ENCODE results near the gene RASSF3. TPM values are rescaled to one million over a fixed set of nuclear protein-coding genes. Genes with fewer than 3 reads are reported as not detected.

Gene RASSF3
- 107 TPM for total RNA-seq (2021; ENCODE audit: unreplicated experiment)
- 42.2 TPM for polyA plus RNA-seq (2012; ENCODE audit: insufficient read length)
- Bru-seq, nascent RNA, result percentile 80 among the genes with signal in this experiment
- percentile 79 among the genes with signal in this experiment for BruChase-seq, experiment 1, labeled RNA remaining after a 2-hour chase
- percentile 88 among the genes with signal in this experiment for BruChase-seq, experiment 2, labeled RNA remaining after a 6-hour chase
- long read RNA-seq, transcript RASSF3-204 (5 exons, 3,492 nt), result major isoform, 8 of 23 reads
- long read RNA-seq, partial matches to known transcripts, result 0 of 23 reads
- long read RNA-seq, other reads (novel, unspliced or antisense), result 14 of 23 reads

- H3K36me3 ChIP-seq (ENCODE audit: control insufficient read depth, insufficient read depth, low read length), result peaks cover 8% of the 10 kb centered on the region
- ChIA-PET POLR2A (interaction anchor here (1.0 kb wide), 1 partner anchor 17 kb away, joined by 3 read pairs; no protein-coding TSS in a partner anchor), CTCF (interaction anchor here (0.5 to 2.0 kb wide), 3 partner anchors 24 to 87 kb away, joined by 3 to 15 read pairs (median 4); no protein-coding TSS in a partner anchor)
- H3K9me3 ChIP-seq (ENCODE audit: control insufficient read depth, insufficient read depth, low read depth, low read length), result no peaks in the 10 kb centered on the region
- in situ Hi-C loops (cut with HindIII; ENCODE audit: low pct_unique_long_range_greater_than_20kb, low sequenced_read_pairs), result no loop called here
- intact Hi-C loops (cut with micrococcal nuclease; ENCODE audit: unreplicated experiment), result loop anchor here (2.0 to 5.0 kb wide), 2 partner anchors 57 to 87 kb away; no protein-coding TSS in a partner anchor
- BruUV-seq (replicated peaks), result no TSS peak
- ATAC-seq, result peak; percentile 86
- H3K4me1 ChIP-seq (ENCODE audit: control insufficient read depth, insufficient read depth, low read length), result peaks cover 24% of the 10 kb centered on the region
- peak within 1 kb of the TSS; percentile 97 for H3K27ac ChIP-seq (ENCODE audit: low read length)
- DNase-seq (ENCODE audit: low read depth, low spot score), result no peak
- peak; percentile 67; the same call in 1 of the 2 replicates for TF ChIP-seq SIN3A (IDR thresholded peaks at IDR 0.05; ENCODE audit: borderline replicate concordance, insufficient read depth, low read depth, low read length)
- TF ChIP-seq CTCF (IDR thresholded peaks at IDR 0.05), result no peak
- no peak for TF ChIP-seq TCF7L2 (IDR thresholded peaks at IDR 0.05; ENCODE audit: low read depth, low read length)
- H3K4me3 ChIP-seq (ENCODE audit: low read depth in 2 of 2, low read length in 2 of 2), result peak within 1 kb of the TSS; percentile 70 to 95
- H3K27me3 ChIP-seq (ENCODE audit: control insufficient read depth, insufficient read depth, low read length), result no peaks in the 10 kb centered on the region
Observed at GRCh38 chr12:64610079-64610659, at the start of gene RASSF3. TSS of gene RASSF3 (plus strand) at chr12:64610495. CDS start at chr12:64610633, 138 bp downstream.

GRCh38 chr12:64561302-64562136 is 48.8 kb upstream of the RASSF3 start:
- ChIA-PET CTCF (interaction anchor here (0.5 kb wide), 1 partner anchor 25 kb away, joined by 4 read pairs; no protein-coding TSS in a partner anchor), POLR2A (no interaction called here)
- intact Hi-C loops (cut with micrococcal nuclease; ENCODE audit: unreplicated experiment), result no loop called here
- ATAC-seq (peak; percentile 53), DNase-seq (ENCODE audit: low read depth, low spot score) (no peak)
- H3K27me3 ChIP-seq (ENCODE audit: control insufficient read depth, insufficient read depth, low read length), result no peaks in the 10 kb centered on the region
- in situ Hi-C loops (cut with HindIII; ENCODE audit: low pct_unique_long_range_greater_than_20kb, low sequenced_read_pairs), result no loop called here
- no TSS peak for BruUV-seq (replicated peaks)
- peaks cover 18% of the 10 kb centered on the region for H3K4me1 ChIP-seq (ENCODE audit: control insufficient read depth, insufficient read depth, low read length)
- H3K27ac ChIP-seq (ENCODE audit: low read length), result 0 out of 2 replicates have a peak overlapping the region, but pooled peaks have one; percentile 14
- H3K4me3 ChIP-seq (ENCODE audit: low read depth in 2 of 2, low read length in 2 of 2), result no peak overlapping the region
- TF ChIP-seq POLR2AphosphoS5 (IDR thresholded peaks at IDR 0.05; ENCODE audit: low read depth, low read length) (no peak), SIN3A (IDR thresholded peaks at IDR 0.05; ENCODE audit: borderline replicate concordance, insufficient read depth, low read depth, low read length) (no peak), CTCF (IDR thresholded peaks at IDR 0.05) (no peak)
- TF ChIP-seq, protein P1, sequence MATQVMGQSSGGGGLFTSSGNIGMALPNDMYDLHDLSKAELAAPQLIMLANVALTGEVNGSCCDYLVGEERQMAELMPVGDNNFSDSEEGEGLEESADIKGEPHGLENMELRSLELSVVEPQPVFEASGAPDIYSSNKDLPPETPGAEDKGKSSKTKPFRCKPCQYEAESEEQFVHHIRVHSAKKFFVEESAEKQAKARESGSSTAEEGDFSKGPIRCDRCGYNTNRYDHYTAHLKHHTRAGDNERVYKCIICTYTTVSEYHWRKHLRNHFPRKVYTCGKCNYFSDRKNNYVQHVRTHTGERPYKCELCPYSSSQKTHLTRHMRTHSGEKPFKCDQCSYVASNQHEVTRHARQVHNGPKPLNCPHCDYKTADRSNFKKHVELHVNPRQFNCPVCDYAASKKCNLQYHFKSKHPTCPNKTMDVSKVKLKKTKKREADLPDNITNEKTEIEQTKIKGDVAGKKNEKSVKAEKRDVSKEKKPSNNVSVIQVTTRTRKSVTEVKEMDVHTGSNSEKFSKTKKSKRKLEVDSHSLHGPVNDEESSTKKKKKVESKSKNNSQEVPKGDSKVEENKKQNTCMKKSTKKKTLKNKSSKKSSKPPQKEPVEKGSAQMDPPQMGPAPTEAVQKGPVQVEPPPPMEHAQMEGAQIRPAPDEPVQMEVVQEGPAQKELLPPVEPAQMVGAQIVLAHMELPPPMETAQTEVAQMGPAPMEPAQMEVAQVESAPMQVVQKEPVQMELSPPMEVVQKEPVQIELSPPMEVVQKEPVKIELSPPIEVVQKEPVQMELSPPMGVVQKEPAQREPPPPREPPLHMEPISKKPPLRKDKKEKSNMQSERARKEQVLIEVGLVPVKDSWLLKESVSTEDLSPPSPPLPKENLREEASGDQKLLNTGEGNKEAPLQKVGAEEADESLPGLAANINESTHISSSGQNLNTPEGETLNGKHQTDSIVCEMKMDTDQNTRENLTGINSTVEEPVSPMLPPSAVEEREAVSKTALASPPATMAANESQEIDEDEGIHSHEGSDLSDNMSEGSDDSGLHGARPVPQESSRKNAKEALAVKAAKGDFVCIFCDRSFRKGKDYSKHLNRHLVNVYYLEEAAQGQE (IDR thresholded peaks at IDR 0.05; ENCODE audit: insufficient read depth in 1 of 2, low read depth in 2 of 2, low read length in 1 of 2), result no peak
- no peaks in the 10 kb centered on the region for H3K9me3 ChIP-seq (ENCODE audit: control insufficient read depth, insufficient read depth, low read depth, low read length)
- no peaks in the 10 kb centered on the region for H3K36me3 ChIP-seq (ENCODE audit: control insufficient read depth, insufficient read depth, low read length)

Data from Panc1 (cell line).